Measurements from ENCODE around the gene CYTH1. TPM values are rescaled to one million over a fixed set of nuclear protein-coding genes. Genes with fewer than 3 reads are reported as not detected.

The CYTH1 gene
- polyA plus RNA-seq, 4 donors: 19.8 to 30.6 (median 25.9) TPM

DNA sequence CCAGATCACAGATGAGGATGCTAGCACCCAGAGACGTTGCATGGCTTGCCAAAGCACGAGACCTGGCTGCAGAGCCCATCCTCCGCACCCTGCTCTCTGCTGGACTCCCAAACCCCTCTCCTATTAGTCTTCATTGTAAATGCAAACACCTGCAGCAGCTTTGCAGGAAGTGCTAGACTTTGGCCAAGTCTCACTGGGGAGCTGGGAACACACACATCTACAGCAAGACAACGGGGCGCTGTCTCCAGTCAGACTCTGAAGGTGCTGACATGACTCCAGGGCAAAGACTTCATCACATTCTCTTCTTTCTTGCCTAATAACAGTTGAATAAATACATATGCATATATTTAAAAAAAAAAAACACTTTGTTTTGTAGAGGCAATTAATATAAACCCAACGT lies 43.8 kb downstream of the CYTH1 start:
- DNase-seq (ENCODE audit: low read depth in 4 of 4, low spot score in 2 of 4): no peak

DNA sequence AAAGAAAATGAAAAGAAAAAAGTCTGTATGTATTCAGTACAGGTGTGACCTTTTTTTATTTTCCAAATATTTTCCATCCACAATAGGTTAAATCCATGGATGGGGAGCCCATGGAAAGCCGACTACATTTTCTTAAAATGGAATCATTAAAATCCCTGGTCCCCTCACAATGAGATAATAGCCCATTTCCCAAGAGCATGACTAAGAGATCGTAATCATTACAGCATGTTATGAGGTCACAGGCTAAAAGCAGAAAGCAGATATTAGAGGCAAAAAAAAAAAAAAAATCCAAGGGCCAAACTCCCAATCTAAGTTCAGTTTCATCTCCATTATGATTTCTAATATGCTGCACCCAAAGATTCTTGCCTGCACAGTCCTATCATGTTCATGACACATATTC lies 44.7 kb downstream of the CYTH1 start:
- DNase-seq (ENCODE audit: low read depth in 4 of 4, low spot score in 2 of 4): no peak

DNA sequence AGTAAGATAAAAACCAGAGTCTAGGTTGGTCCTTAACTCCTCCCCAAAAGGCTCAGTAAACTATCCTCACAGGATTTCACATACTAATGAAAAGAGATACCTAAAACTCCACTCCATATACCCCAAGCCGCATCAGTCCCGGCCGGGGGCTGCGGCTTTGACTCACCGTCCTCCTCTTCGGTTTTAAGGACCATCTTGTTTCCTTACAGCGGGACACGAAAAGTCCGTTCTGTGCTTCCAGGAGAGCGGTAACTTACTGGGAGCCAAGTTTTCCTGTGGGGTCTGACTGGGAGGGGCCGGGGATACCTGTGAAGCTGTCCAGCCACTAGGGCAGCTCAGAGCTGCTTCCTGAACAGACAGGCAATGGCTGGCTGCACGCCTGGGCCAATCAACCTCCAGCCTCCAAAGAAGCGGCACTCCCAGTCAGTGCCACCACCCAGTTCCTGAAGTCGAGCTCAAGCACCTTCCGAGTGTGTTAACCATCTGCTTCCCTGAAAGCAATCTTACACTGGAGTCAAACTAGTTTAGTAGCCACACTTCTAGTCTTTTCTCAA lies 45.5 kb downstream of the CYTH1 start:
- no peak for DNase-seq (ENCODE audit: low read depth in 4 of 4, low spot score in 2 of 4)

DNA sequence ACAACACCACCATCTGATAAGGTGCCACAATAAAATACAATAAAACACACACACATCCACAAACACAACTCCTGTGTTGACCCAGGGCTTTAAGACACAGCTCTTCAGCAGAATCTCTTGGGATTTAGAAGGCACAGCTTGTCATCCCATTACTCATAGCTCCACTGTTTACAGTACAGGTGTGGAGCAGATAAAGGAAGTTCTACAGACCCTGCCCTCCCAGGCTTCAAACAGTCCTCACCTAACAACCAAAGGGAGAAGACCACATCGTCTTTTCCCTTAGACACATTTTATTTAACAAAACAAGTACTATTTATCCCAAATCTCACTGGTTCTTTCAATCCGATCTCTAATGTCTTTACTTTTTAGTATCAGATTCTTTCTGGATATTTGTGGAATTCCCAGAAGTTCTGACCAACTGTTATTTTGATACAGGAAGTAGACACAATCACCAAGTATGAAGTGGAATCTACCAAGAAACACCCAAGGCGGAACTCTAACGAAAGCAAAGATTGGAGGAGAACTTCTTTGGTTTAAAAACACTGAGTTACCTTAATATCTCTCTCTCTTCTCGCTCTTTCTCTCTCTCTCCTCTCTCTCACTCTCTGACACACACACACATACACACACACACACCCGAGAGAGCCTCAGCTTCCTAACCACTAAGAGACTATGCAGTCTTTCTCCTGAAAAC lies 46.1 kb downstream of the CYTH1 start:
- no peak for DNase-seq (ENCODE audit: low read depth in 4 of 4, low spot score in 2 of 4)

DNA sequence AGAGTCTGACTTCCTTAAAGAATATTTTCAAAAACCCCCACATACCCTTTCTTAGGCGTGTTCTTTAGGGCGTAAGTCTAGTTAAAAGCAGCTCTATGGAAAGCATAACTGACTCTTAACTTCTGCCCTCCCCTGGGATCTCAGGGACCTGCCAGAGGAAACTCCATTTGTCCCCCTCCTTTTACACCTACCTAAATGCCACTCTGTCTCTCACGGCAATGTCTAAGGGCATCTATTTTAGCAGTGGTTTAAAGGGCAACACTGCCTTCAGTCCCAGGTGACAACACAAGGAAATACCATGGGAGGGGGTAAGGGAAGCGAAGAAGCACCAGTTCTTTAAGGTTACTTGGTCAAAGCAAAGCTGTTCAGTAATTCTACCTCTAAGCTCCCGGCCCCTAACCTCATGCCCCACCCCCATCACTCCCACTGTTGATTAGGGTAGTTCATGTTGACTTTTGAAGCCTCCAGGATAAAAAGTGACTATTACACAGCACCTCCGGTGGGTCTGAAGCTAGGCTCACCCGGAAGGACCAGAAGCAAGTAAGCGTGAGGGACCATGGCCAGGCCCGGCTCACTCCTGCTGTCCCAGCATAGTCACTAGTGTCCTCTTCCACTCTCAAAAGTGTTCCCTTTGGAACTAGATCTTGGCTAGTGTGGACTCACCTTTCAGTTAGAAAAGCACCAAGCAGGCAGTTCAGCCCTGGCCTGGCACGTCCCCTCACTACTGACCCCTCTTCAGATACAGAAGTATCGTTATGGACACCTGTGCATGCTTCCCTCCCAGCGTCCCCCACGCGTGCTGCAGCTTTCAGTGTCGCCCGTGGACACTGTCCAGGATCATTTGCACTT lies 47.1 kb downstream of the CYTH1 start:
- no peak for DNase-seq (ENCODE audit: low read depth in 4 of 4, low spot score in 2 of 4)

DNA sequence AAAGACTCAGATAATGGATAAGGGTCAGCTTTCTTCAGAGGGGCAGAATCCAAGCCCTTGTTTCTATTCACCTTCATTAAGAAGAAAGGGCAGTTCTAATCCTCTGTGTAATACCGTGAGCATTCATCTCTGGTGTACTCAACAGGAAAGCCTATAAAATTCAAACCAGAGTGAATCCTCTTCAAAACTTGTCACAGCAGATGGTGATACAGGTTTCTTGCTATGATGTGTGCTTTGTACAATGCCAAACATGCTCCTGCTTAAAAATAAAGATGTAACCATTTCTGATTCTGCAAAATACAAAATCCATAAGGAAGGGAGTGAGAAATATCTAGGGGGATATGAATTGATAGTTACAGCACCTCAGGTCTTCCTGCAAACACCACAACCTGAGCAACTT lies 49.7 kb downstream of the CYTH1 start:
- no peak for DNase-seq (ENCODE audit: low read depth in 4 of 4, low spot score in 2 of 4)

DNA sequence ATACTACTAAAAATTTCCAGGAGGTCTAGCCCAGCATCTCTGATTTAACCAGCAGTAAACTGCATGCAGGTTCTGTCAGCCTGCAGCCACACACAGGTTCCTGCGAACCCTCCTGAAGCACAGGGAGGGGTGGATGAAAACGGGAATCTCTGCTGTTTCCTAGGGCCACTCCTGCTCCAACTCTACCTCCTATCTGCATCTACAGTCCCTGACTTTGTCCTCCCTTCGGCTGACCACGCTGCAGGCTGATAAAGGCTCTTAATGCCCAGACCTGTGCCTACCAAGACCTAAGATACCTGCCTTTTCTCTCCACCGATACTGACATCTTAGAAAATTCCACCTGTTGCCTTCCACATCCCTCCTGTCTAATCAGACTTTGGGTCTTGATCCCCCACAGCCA lies 50.2 kb downstream of the CYTH1 start:
- DNase-seq (ENCODE audit: low read depth in 4 of 4, low spot score in 2 of 4): no peak

DNA sequence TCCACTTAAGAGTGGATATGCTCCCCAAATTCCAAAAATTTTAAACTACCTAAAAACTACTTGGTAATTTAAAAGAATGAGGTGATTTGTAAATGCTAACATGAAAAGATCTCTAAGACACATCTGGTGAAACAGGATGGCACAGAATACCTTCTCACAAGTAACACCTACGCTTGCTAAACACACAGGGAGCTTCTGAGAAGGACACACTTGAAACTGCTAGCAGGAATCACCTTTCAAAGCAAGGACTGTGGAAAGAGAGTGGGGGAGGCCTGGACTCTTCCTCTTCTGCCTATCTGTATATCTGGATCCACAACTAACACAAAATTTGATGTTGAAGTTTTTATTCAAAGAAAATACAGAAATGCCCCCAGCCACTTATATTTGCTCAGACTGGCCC lies 52.4 kb downstream of the CYTH1 start:
- DNase-seq (ENCODE audit: low read depth in 4 of 4, low spot score in 2 of 4): no peak

DNA sequence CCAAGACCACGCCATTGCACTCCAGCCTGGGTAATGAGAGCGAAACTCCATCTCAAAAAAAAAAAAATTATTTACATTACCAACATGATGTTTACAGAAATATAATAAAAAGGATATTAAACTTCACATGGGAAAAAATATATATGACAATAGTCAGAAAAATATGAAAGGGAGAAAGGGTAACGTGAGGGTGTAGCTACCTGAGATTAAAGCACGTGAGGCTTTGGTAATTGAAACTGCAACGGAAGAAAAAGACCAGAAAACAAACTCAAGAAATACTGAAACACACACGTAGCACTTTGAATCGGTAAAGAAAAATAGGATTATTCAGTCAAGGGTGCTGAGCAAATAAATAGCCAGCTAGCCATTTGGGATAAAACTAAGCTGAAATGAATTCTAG lies 53.6 kb downstream of the CYTH1 start:
- no peak for DNase-seq (ENCODE audit: low read depth in 4 of 4, low spot score in 2 of 4)

DNA sequence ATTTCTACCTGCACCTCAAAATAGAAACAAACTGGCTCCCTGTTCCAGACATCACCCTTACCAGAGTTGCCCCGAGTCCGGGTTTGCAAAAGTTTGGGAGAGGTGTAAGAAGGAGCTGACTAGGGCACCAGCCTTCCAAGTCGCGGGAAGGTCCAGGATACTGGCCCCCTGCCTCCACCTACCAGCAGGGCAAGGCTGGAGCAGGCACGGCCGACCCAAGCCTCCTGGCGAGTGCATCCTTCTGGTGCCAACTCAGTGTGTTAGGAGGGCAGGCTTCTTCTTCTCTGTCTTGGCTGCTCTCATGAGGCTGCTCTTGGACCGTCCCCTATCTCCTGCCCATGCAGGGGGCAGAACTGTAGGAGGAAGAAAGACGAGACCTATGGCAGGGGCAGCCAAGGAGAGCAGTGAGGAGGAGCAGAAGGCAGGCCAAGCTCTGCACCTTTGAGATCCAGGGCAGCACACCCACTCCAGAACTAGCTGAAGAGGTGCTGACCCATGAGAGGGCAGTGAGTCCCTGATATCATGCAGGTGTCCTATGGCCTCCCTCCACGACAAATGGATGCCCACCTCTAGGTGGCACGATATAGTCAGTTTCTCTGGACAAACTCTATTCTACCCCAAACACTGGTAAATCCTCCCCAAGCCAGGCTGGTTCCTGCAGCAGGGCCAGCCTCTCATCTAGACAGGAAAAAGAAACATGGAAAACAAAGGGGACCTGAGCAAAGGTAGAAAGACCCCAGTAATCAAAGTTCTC lies 54.4 kb downstream of the CYTH1 start:
- DNase-seq (ENCODE audit: low read depth in 4 of 4, low spot score in 2 of 4): no peak

DNA sequence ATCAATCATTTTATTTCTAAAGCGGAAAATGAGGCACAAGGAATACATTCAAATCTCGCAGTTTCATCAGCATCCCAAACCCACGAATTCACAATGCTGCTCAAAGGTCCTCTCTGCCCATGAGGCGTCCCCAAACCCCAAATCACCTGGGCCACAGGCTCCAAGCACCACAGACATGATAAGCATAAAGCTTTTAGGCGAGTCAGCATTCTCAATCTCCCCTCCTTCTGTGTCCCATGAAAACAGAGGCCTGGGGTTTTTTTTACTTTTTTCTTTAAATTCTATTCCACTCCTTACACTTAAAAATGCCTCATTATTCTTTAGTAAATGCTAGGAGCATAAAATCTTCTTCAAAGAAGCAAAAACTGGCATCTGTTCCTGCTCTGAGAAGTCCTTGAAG lies 55.0 kb downstream of the CYTH1 start:
- DNase-seq (ENCODE audit: low read depth in 4 of 4, low spot score in 2 of 4): no peak

DNA sequence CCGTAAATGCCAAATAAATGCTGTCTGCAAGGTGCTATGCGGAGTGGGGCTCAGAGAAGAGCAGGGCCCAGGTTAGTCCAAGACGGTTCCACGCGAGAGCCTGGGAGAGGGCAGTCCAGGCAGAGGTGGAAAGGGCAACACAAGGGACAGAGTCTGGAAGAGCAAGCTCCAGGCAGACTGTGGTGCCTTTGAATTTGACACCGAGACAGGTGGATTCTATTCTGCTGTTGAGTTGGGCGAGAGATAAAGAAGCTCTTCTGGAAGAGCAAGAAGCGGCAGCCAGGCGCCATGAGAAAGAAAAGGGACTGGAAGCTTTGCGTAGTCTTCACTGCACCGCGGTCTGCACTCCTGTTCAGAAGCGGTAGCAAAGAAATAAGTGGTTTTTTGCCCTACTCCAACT lies 55.6 kb downstream of the CYTH1 start:
- DNase-seq (ENCODE audit: low read depth in 4 of 4, low spot score in 2 of 4): no peak

DNA sequence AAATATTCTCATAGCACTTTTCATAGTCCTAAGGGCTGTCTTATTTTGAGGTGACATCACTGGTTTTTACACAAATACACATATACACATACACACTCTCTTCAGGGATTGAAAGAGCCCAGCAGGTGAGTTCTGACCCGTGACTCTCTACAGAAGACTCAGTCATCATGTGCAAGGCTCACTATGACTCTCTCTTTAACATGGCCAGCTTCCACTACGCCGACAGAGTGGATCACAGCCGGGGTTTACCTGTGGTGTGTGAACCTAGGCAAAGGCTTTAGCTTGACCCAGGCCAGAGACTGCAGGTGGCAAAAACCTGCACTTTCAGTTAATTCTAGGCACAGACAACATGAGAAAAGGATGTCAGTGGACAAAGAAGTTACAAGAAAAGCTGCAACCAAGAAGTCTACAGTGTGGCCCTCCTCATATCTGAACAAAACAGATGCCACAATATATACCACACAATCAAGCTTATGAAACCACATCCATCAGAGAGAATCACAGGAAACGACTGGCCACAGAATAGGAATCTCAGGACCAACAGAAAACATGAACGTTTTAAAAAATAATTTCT lies 56.5 kb downstream of the CYTH1 start:
- DNase-seq (ENCODE audit: low read depth in 4 of 4, low spot score in 2 of 4): no peak

DNA sequence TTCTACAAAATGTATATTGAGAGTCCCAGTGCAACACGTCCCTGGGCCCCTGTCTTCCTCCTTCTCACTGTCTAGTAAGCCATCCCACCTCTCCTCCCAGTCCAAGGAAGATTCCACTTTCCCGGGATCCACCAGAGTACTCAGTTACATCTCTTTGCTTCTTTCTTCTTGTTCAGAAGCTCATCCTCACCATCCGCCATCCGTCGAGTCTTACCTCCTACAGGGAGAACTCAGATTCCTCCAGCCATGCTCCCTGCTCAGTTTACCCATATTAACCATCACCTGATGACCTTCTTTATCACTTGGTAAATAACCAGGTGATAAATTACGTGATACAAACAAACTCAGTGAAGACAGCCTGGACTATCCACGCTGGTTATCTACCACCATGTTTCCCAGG lies 57.1 kb downstream of the CYTH1 start:
- no peak for DNase-seq (ENCODE audit: low read depth in 4 of 4, low spot score in 2 of 4)

DNA sequence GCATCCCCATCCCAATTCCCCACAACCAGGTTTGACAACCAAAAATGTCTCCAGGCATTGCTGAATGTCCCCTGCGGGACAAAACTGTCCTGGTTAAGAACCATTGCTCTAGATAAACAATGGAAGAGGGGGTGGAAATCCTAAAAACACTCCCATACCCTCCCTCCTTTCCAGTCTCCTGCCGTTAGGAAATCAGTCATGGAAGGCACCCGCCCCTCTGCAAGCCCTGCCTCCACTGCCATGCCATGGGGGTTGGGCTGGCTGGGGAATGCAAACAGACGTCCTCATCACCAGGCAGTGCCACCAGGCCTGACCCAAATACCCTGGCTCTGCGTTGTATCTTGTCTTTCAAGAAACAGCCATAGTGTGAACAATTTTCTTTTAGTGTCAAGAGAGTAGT lies 57.5 kb downstream of the CYTH1 start:
- DNase-seq (ENCODE audit: low read depth in 4 of 4, low spot score in 2 of 4): no peak

DNA sequence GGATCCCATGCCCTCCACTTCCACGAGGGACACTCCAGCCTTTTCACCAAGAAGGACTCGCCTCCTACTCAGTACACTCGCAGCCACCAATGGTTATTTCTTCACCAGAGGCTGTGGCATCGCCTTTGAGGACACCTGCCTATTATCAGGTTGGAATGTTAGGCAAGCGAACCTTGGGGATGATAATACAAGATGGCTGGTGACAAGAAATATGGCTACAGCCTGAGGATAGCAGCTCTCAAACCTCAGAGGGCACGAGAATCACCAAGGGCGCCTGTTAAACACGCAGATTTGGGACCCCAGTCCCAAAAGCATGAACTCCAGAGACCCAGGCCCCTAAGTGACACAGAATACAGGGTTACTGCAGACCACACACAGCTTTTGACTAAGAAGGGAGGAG lies 58.1 kb downstream of the CYTH1 start:
- DNase-seq (ENCODE audit: low read depth in 4 of 4, low spot score in 2 of 4): no peak

DNA sequence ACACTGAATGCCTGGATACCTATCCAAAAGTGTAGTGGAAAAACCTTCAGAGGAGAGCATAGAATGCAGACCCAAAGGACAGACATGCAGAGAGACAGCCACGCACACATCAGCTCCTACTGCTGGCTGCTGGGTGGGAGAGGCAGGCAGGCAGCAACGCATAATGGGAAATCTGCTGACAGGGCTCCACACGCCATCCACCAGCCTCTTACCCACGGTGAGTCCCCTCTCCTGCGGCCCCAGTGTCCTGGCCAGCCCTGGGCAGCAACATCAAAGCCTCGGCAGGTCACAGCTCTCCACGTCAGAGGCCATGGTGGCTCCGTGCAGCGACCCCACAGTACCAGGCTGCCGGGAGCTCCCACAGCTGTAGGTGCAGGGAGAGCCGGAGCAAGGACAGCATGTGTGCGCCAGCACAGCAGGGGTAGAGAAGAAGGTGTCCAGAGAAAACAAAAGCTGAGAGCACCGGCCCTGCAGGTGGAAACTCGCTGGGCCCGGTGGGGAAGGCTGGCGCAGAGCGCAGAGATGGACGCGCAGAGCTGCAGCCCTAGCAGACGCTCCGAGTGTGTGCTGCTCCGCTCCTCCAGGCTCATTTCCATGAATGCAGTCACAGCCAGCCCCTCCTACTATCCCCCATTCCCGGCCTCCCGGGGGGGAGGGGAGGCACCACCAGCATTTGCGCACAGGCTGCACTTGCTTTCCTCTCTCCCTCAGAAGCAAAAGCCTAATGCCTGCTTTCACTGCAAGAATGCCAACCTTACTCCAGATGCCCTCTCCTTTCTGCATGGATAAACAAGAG lies 58.9 kb downstream of the CYTH1 start:
- peak in 2 of 4 donors; percentile 71 to 75 for DNase-seq (ENCODE audit: low read depth in 4 of 4, low spot score in 2 of 4)

DNA sequence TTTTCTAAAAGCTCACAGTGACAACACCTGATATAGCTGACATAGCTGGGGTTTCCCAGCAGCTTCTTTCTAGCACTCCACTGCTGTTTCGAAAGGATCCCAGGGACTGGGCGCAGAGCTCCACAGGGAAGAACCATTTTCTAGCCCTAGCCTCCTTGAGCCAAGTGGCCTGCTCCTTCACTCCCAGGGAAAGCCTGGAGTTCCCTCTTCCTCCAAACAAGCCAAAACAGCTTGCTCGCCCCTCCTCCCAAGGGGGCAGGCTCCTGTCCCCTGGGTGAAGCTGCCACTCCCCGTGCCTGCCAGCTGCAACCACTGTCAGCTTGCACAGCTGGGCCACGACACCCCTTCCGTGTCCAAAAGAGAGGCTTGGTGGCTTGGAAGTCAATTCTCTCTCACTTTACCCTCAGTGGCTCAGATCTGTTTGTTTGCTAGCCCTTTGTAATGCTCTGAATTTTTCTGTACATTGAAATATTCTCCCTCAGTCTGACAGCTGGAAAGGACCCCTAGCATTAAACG lies 59.8 kb downstream of the CYTH1 start:
- no peak for DNase-seq (ENCODE audit: low read depth in 4 of 4, low spot score in 2 of 4)

DNA sequence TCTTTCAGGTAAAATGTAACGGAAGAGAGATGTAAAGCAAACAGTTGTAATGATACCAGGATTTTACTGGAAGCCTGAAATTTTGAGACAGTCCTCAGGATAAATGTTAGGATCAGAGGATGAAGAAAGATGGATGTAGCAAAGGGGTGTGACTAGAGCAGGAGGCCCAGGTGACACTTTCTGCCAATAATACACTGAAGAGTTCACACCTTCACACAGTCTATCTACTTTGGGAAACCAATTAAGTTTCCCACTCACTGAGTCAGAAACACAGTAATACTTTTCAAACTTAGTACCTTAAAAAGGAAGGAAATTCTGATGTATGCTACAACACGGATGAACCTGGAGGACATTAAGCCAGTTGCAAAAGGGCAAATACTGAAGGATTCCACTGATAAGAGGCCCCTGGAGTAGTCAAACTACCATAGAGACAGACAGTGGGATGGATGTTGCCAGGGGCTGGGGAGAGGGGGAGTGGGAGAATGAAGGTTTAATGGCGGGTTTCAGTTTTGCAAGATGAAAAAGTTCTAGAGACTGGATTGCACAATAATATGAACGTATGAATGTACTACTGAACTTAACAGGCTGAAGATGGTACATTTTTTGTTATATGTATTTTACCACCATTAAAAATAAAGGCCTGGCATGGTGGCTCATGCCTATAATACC lies 62.3 kb downstream of the CYTH1 start:
- DNase-seq (ENCODE audit: low read depth in 4 of 4, low spot score in 2 of 4): no peak
